ENCODE results near the gene GLUL. TPM values are rescaled to one million over a fixed set of nuclear protein-coding genes. Genes with fewer than 3 reads are reported as not detected.

The GLUL gene
- total RNA-seq, 1 experiment from 2014 or later = 348 TPM

- BruUV-seq (replicated peaks) = no TSS peak
- Histone ChIP-seq H4K20me1 (ENCODE audit: insufficient read depth) (no peaks in the 10 kb centered on the region), H3K79me2 (ENCODE audit: low read depth) (no peaks in the 10 kb centered on the region), H3K4me3 (no peak overlapping the region), H3K4me2 (no peak overlapping the region), H3K4me1 (replicated peaks; ENCODE audit: insufficient read depth) (no peaks in the 10 kb centered on the region), H3K9me3 (ENCODE audit: insufficient read depth, low read depth) (no peaks in the 10 kb centered on the region; the same call in none of the 2 replicates), H3F3A (ENCODE audit: insufficient read depth, low read depth) (no peaks in the 10 kb centered on the region), H3K36me3 (ENCODE audit: low read depth) (no peaks in the 10 kb centered on the region), H3K9me2 (ENCODE audit: insufficient read depth) (no peaks in the 10 kb centered on the region), H3K27me3 (ENCODE audit: insufficient read depth, low read depth) (no peaks in the 10 kb centered on the region), H3K27ac (no peak overlapping the region), H2AFZ (no peak overlapping the region)
- TF ChIP-seq EZH2 (IDR thresholded peaks at IDR 0.05; ENCODE audit: low read depth) (no peak), CTCF (conservative IDR thresholded peaks at IDR 0.05) (no peak)
- ChIA-PET CTCF (no interaction called here), POLR2A (ENCODE audit: unreplicated experiment) (no interaction called here)
- intact Hi-C loops (cut with micrococcal nuclease; ENCODE audit: unreplicated experiment) = no loop called here
- no peak for DNase-seq
Observed at GRCh38 chr1:182408435-182409075, 17.0 kb upstream of the GLUL start.

GRCh38 chr1:182407724-182408123 is 16.1 kb upstream of the GLUL start:
- DNase-seq = no peak
- intact Hi-C loops (cut with micrococcal nuclease; ENCODE audit: unreplicated experiment) = no loop called here
- CTCF ChIA-PET = no interaction called here
- POLR2A ChIA-PET (ENCODE audit: unreplicated experiment) = no interaction called here
- H3F3A ChIP-seq (ENCODE audit: insufficient read depth, low read depth) = no peaks in the 10 kb centered on the region
- no peaks in the 10 kb centered on the region; the same call in none of the 2 replicates for H3K9me3 ChIP-seq (ENCODE audit: insufficient read depth, low read depth)
- TF ChIP-seq EZH2 (IDR thresholded peaks at IDR 0.05; ENCODE audit: low read depth) (no peak), CTCF (conservative IDR thresholded peaks at IDR 0.05) (no peak)
- no peak overlapping the region for H3K4me2 ChIP-seq
- no peaks in the 10 kb centered on the region for H3K79me2 ChIP-seq (ENCODE audit: low read depth)
- H2AFZ ChIP-seq = no peak overlapping the region
- no peaks in the 10 kb centered on the region for H3K9me2 ChIP-seq (ENCODE audit: insufficient read depth)
- H4K20me1 ChIP-seq (ENCODE audit: insufficient read depth) = no peaks in the 10 kb centered on the region
- BruUV-seq (replicated peaks) = no TSS peak
- no peak overlapping the region for H3K4me3 ChIP-seq
- no peak overlapping the region for H3K27ac ChIP-seq
- no peaks in the 10 kb centered on the region for H3K27me3 ChIP-seq (ENCODE audit: insufficient read depth, low read depth)
- H3K36me3 ChIP-seq (ENCODE audit: low read depth) = no peaks in the 10 kb centered on the region
- H3K4me1 ChIP-seq (replicated peaks; ENCODE audit: insufficient read depth) = no peaks in the 10 kb centered on the region

GRCh38 chr1:182406012-182406411 is 14.4 kb upstream of the GLUL start:
- no peaks in the 10 kb centered on the region for H3K4me1 ChIP-seq (replicated peaks; ENCODE audit: insufficient read depth)
- H3K9me2 ChIP-seq (ENCODE audit: insufficient read depth) = no peaks in the 10 kb centered on the region
- CTCF ChIA-PET = no interaction called here
- no peaks in the 10 kb centered on the region for H3F3A ChIP-seq (ENCODE audit: insufficient read depth, low read depth)
- peak in 1 of 2 experiments; percentile 37 for DNase-seq
- H3K27me3 ChIP-seq (ENCODE audit: insufficient read depth, low read depth) = no peaks in the 10 kb centered on the region
- H3K27ac ChIP-seq = no peak overlapping the region
- BruUV-seq (replicated peaks) = no TSS peak
- intact Hi-C loops (cut with micrococcal nuclease; ENCODE audit: unreplicated experiment) = no loop called here
- TF ChIP-seq EZH2 (IDR thresholded peaks at IDR 0.05; ENCODE audit: low read depth) (no peak), CTCF (conservative IDR thresholded peaks at IDR 0.05) (no peak)
- POLR2A ChIA-PET (ENCODE audit: unreplicated experiment) = no interaction called here
- H3K79me2 ChIP-seq (ENCODE audit: low read depth) = no peaks in the 10 kb centered on the region
- H3K36me3 ChIP-seq (ENCODE audit: low read depth) = no peaks in the 10 kb centered on the region
- no peak overlapping the region for H3K4me2 ChIP-seq
- H3K9me3 ChIP-seq (ENCODE audit: insufficient read depth, low read depth) = no peaks in the 10 kb centered on the region; the same call in none of the 2 replicates
- H3K4me3 ChIP-seq = no peak overlapping the region
- no peaks in the 10 kb centered on the region for H4K20me1 ChIP-seq (ENCODE audit: insufficient read depth)
- no peak overlapping the region for H2AFZ ChIP-seq

All from PC-9 (cell line).